GM23338 (cell line): ENCODE measurements around the gene ATXN2. TPM values are rescaled to one million over a fixed set of nuclear protein-coding genes. Genes with fewer than 3 reads are reported as not detected.
A peak's percentile ranks its signal among the peaks of the same experiment; 100 is the strongest.

ENCODE experiments used
- ATAC-seq: fragments of 200-7000 bp; cut with Tn5 transposase; 3 replicates; pipeline ENCODE4 v1.9.1; 2020
- DNase-seq: peaks from one replicate; pipeline ENCODE4 v3.0.0-alpha.2; 2015; ENCODE audit warnings: low spot score
- H2AFZ ChIP-seq: fragments of 200-600 bp; sonication (generic); 2 replicates; pipeline ENCODE4 v1.8.0; 2016; ENCODE audit warnings: antibody characterized with exemption, mild to moderate bottlenecking, moderate library complexity
- H3F3A ChIP-seq: fragments of 200-600 bp; sonication (generic); replicated peaks from 2 replicates; pipeline ENCODE4 v1.8.0; 2017; ENCODE audit warnings: antibody characterized with exemption, mixed run types, low read depth
- H3K27ac ChIP-seq: fragments of 200-600 bp; sonication (generic); 2 replicates; pipeline ENCODE4 v1.6.1; 2016; ENCODE audit warnings: low read depth
- H3K27me3 ChIP-seq: fragments of 200-600 bp; sonication (generic); 2 replicates; pipeline ENCODE4 v1.8.0; 2016; ENCODE audit warnings: mild to moderate bottlenecking, mixed run types, moderate library complexity; ENCODE audit not compliant: insufficient read depth
- H3K36me3 ChIP-seq: fragments of 200-600 bp; sonication (generic); 2 replicates; pipeline ENCODE4 v1.8.0; 2016; ENCODE audit warnings: mild to moderate bottlenecking; ENCODE audit not compliant: insufficient read depth
- H3K4me1 ChIP-seq: fragments of 200-600 bp; sonication (generic); 2 replicates; pipeline ENCODE4 v1.8.0; 2016; ENCODE audit warnings: mild to moderate bottlenecking, moderate library complexity; ENCODE audit not compliant: insufficient read depth
- H3K4me2 ChIP-seq: fragments of 200-600 bp; sonication (generic); 2 replicates; pipeline ENCODE4 v1.7.1; 2017; ENCODE audit warnings: mixed run types
- H3K4me3 ChIP-seq: fragments of 200-600 bp; sonication (generic); 2 replicates; pipeline ENCODE4 v1.6.1; 2016; ENCODE audit warnings: mixed run types
- H3K79me2 ChIP-seq: fragments of 200-600 bp; sonication (generic); replicated peaks from 2 replicates; pipeline ENCODE4 v1.8.0; 2017; ENCODE audit warnings: mild to moderate bottlenecking; ENCODE audit not compliant: insufficient read depth
- H3K9me2 ChIP-seq: fragments of 200-600 bp; sonication (generic); 2 replicates; pipeline ENCODE4 v1.8.0; 2017; ENCODE audit not compliant: insufficient read depth
- H4K20me1 ChIP-seq: fragments of 200-600 bp; sonication (generic); replicated peaks from 2 replicates; pipeline ENCODE4 v1.8.0; 2017; ENCODE audit warnings: mild to moderate bottlenecking; ENCODE audit not compliant: insufficient read depth
- H3K27ac Mint-ChIP-seq: 2 replicates; pipeline ENCODE4 v1.8.0; 2020; ENCODE audit warnings: inconsistent platforms, mild to moderate bottlenecking, moderate library complexity, mixed read lengths
- H3K27me3 Mint-ChIP-seq: 3 replicates; pipeline ENCODE4 v1.8.0; 2022; ENCODE audit warnings: low read depth, mild to moderate bottlenecking, moderate library complexity, mixed read lengths, inconsistent platforms; ENCODE audit not compliant: insufficient read depth, poor library complexity
- H3K36me3 Mint-ChIP-seq: 3 replicates; pipeline ENCODE4 v1.8.0; 2021; ENCODE audit warnings: low read depth, mild to moderate bottlenecking, inconsistent platforms, moderate library complexity, mixed read lengths
- H3K4me1 Mint-ChIP-seq: 3 replicates; pipeline ENCODE4 v1.8.0; 2020; ENCODE audit warnings: mild to moderate bottlenecking, inconsistent platforms, mixed read lengths
- H3K4me3 Mint-ChIP-seq: 3 replicates; pipeline ENCODE4 v1.8.0; 2021; ENCODE audit warnings: moderate library complexity, mild to moderate bottlenecking, inconsistent platforms, mixed read lengths
- H3K9me3 Mint-ChIP-seq: 3 replicates; pipeline ENCODE4 v1.8.0; 2020; ENCODE audit warnings: moderate library complexity, mild to moderate bottlenecking, inconsistent platforms, mixed read lengths
- CREB1 ChIP-seq: fragments of 250-450 bp; sonication (Bioruptor Pico); IDR thresholded peaks from 2 replicates; pipeline ENCODE4 v1.5.0; 2020; ENCODE audit warnings: low read depth, mild to moderate bottlenecking, moderate library complexity
- CTCF ChIP-seq, 2 experiments: fragments of 200-600 bp in 1 of 2; sonication (generic) in 1 of 2; conservative IDR thresholded peaks; 2 replicates each; pipeline versions ENCODE4 v1.5.1 to v1.6.1; 2016 to 2017; ENCODE audit warnings: antibody characterized with exemption in 2 of 2, low read depth in 2 of 2, mild to moderate bottlenecking in 2 of 2, moderate library complexity in 1 of 2
- ETS1 ChIP-seq: IDR thresholded peaks from 2 replicates; pipeline ENCODE4 v1.6.1; 2016; ENCODE audit warnings: antibody characterized with exemption
- EZH2 ChIP-seq: fragments of 200-600 bp; sonication (generic); IDR thresholded peaks from one replicate; pipeline ENCODE4 v1.8.0; 2017; ENCODE audit warnings: antibody characterized with exemption, mild to moderate bottlenecking, low read depth; ENCODE audit not compliant: unreplicated experiment
- JUNB ChIP-seq: IDR thresholded peaks from one replicate; pipeline ENCODE4 v1.6.1; 2016; ENCODE audit warnings: antibody characterized with exemption; ENCODE audit not compliant: unreplicated experiment
- REST ChIP-seq: IDR thresholded peaks from one replicate; pipeline ENCODE4 v1.6.1; 2018; ENCODE audit warnings: antibody characterized with exemption; ENCODE audit not compliant: unreplicated experiment
- STAT1 ChIP-seq: IDR thresholded peaks from one replicate; pipeline ENCODE4 v1.6.1; 2016; ENCODE audit warnings: antibody characterized with exemption; ENCODE audit not compliant: unreplicated experiment
- ZNF462 ChIP-seq: fragments of 250-450 bp; sonication (Bioruptor Pico); IDR thresholded peaks from 2 replicates; pipeline ENCODE4 v1.5.0; 2020; ENCODE audit warnings: mild to moderate bottlenecking, moderate library complexity
- polyA plus RNA-seq: library from polyadenylated mRNA; unstranded; fragments of >200 nt; fragmentation: Nextera tagmentation; extraction: Ambion mirVana; gene quantifications from 2 replicates; pipeline ENCODE4 v1.2.1, GENCODE V29; 2016
- total RNA-seq: library from RNA; depleted of rRNA; stranded (reverse); fragments of >200 nt; shearing (Covaris generic); gene quantifications from 2 replicates; pipeline ENCODE4 v1.2.3, GENCODE V29; 2014

ATXN2 gene
- total and polyA plus RNA-seq, 2 experiments from 2014 or later, result 44.8 to 59.5 TPM

- TF ChIP-seq REST (no peak), EZH2 (no peak)
Measured at GRCh38 chr12:111589601-111590000, 9.5 kb downstream of the ATXN2 start (continued).

- Mint-ChIP-seq H3K9me3 (no peaks in the 10 kb centered on the region; the same call in 2 of the 3 replicates), H3K27me3 (peaks cover 2% of the 10 kb centered on the region), H3K36me3 (no peaks in the 10 kb centered on the region), H3K27ac (no peak overlapping the region), H3K4me3 (no peak overlapping the region), H3K4me1 (no peaks in the 10 kb centered on the region)
- Histone ChIP-seq H3K79me2 (peaks cover 100% of the 10 kb centered on the region), H3K4me1 (no peaks in the 10 kb centered on the region), H3K4me2 (no peak overlapping the region), H2AFZ (no peak overlapping the region), H4K20me1 (peaks cover 67% of the 10 kb centered on the region), H3F3A (no peaks in the 10 kb centered on the region), H3K9me2 (no peaks in the 10 kb centered on the region), H3K4me3 (no peak overlapping the region), H3K27me3 (no peaks in the 10 kb centered on the region), H3K36me3 (no peaks in the 10 kb centered on the region), H3K27ac (0 out of 2 replicates have a peak overlapping the region, but pooled peaks have one; percentile 69)
- ATAC-seq (no peak), DNase-seq (no peak)
- TF ChIP-seq JUNB, result no peak
- no peak for TF ChIP-seq STAT1
- TF ChIP-seq ETS1, result no peak
- TF ChIP-seq REST, result no peak
- TF ChIP-seq CREB1 (CRISPR knock-in tag), result no peak
- TF ChIP-seq CTCF (conservative IDR thresholded peaks at IDR 0.05; ENCODE audit: low read depth in 2 of 2), result no peak
- no peak for TF ChIP-seq ZNF462 (CRISPR knock-in tag)
Measured at GRCh38 chr12:111588010-111588409, 11.1 kb downstream of the ATXN2 start.
